GM12878 (cell line): ENCODE measurements around the gene DTX1. TPM values are rescaled to one million over a fixed set of nuclear protein-coding genes. Genes with fewer than 3 reads are reported as not detected.

Experiments used
- ATAC-seq: fragments of 200-7000 bp; cut with Tn5 transposase; 3 replicates; pipeline ENCODE4 v1.9.1; 2020; ENCODE audit warnings: mild to moderate bottlenecking, moderate library complexity
- BruUV-seq: library from RNA; stranded (reverse); fragments of 400-500 nt; replicated peaks from 2 replicates; lab custom pipeline; 2021; lab: Mats Ljungman, UMichigan
- CTCF ChIA-PET: fragments of 300-600 bp; sonication (Branson Sonifier 250); formaldehyde crosslinking; extraction: SDS; loops from one replicate; lab custom pipeline; 2021; ENCODE audit warnings: inconsistent platforms; lab: Yijun Ruan, JAX
- POLR2A ChIA-PET: fragments of 350-600 bp; formaldehyde crosslinking; extraction: SDS; loops from one replicate; lab custom pipeline; 2021; ENCODE audit warnings: inconsistent platforms; lab: Charles Lee
- RAD21 ChIA-PET: fragments of 300-600 bp; sonication (Branson Sonifier 250); formaldehyde crosslinking; loops from one replicate; lab custom pipeline; 2023; ENCODE audit warnings: antibody characterized with exemption; ENCODE audit not compliant: unreplicated experiment; lab: Charles Lee
- SMC1A ChIA-PET: fragments of 300-600 bp; sonication (Branson Sonifier 250); formaldehyde crosslinking; loops from one replicate; lab custom pipeline; 2023; ENCODE audit not compliant: unreplicated experiment, uncharacterized antibody; lab: Charles Lee
- DNase-seq: peaks from one replicate; pipeline ENCODE4 v3.0.0-alpha.2; 2011; ENCODE audit warnings: low read depth, low spot score
- FAIRE-seq: peaks from 3 replicates; lab custom pipeline; 2011; peaks lifted over from hg19 to GRCh38; lab: Jason Lieb, UNC
- H2AFZ ChIP-seq: 2 replicates; pipeline ENCODE4 v1.6.0; 2011; ENCODE audit warnings: low read depth, low read length, control low read depth; ENCODE audit not compliant: control insufficient read depth
- H3K27ac ChIP-seq: 2 replicates; pipeline ENCODE4 v1.5.1; 2011; ENCODE audit warnings: control low read depth; ENCODE audit not compliant: control insufficient read depth, insufficient read depth
- H3K27me3 ChIP-seq, 2 experiments: replicated peaks in 1 of 2; 2 replicates each; pipeline versions ENCODE4 v1.6.0 to v1.6.1; 2011; ENCODE audit warnings: low read length in 1 of 2; ENCODE audit not compliant: control insufficient read depth in 2 of 2, insufficient read depth in 2 of 2
- H3K36me3 ChIP-seq, 2 experiments: 2 replicates each; pipeline ENCODE4 v1.5.1; 2011; ENCODE audit warnings: low read length in 1 of 2; ENCODE audit not compliant: control insufficient read depth in 2 of 2, insufficient read depth in 2 of 2
- H3K4me1 ChIP-seq: 2 replicates; pipeline ENCODE4 v1.6.1; 2011; ENCODE audit warnings: mild to moderate bottlenecking, low read length, moderate library complexity, mixed read lengths; ENCODE audit not compliant: control insufficient read depth, insufficient read depth
- H3K4me2 ChIP-seq: 2 replicates; pipeline ENCODE4 v1.6.0; 2011; ENCODE audit warnings: control low read depth; ENCODE audit not compliant: control insufficient read depth, insufficient read depth
- H3K4me3 ChIP-seq: fragments of 200-600 bp; sonication (generic); 2 replicates; pipeline ENCODE4 v1.5.1; 2016
- H3K79me2 ChIP-seq: 2 replicates; pipeline ENCODE4 v1.6.0; 2011; ENCODE audit warnings: low read length; ENCODE audit not compliant: control insufficient read depth, insufficient read depth
- H3K9ac ChIP-seq: 2 replicates; pipeline ENCODE4 v1.8.0; 2011; ENCODE audit warnings: low read length, control low read depth, mixed read lengths; ENCODE audit not compliant: control insufficient read depth, insufficient read depth
- H3K9me3 ChIP-seq: replicated peaks from 3 replicates; pipeline ENCODE4 v1.5.1; 2011; ENCODE audit warnings: mild to moderate bottlenecking, low read length; ENCODE audit not compliant: control insufficient read depth, insufficient read depth
- H4K20me1 ChIP-seq: 2 replicates; pipeline ENCODE4 v1.6.0; 2011; ENCODE audit not compliant: control insufficient read depth, insufficient read depth
- ATF7 ChIP-seq: fragments of 450-650 bp; IDR thresholded peaks from 2 replicates; pipeline ENCODE4 v1.6.1; 2016; ENCODE audit warnings: low read depth, mild to moderate bottlenecking
- BCLAF1 ChIP-seq: fragments of 450-650 bp; IDR thresholded peaks from 2 replicates; pipeline ENCODE4 v1.6.1; 2017; ENCODE audit warnings: antibody characterized with exemption, mild to moderate bottlenecking, moderate library complexity
- CTCF ChIP-seq, 3 experiments: IDR thresholded peaks in 2 of 3; conservative IDR thresholded peaks in 1 of 3; 2 replicates each; pipeline ENCODE4 v1.5.1; 2011; ENCODE audit warnings: low read depth in 3 of 3, low read length in 3 of 3, mild to moderate bottlenecking in 3 of 3, control low read depth in 2 of 3, moderate library complexity in 2 of 3, inconsistent platforms in 1 of 3, mixed read lengths in 1 of 3; ENCODE audit not compliant: control insufficient read depth in 2 of 3, insufficient read depth in 1 of 3; ENCODE audit errors: extremely low read depth in 1 of 3
- DPF2 ChIP-seq: fragments of 450-650 bp; IDR thresholded peaks from 2 replicates; pipeline ENCODE4 v1.6.1; 2017; ENCODE audit warnings: mild to moderate bottlenecking
- E2F4 ChIP-seq: IDR thresholded peaks from 2 replicates; pipeline ENCODE4 v1.6.1; 2012; ENCODE audit warnings: low read depth, low read length, improper control_type of control experiment
- ESRRA ChIP-seq: IDR thresholded peaks from 2 replicates; pipeline ENCODE4 v1.6.1; 2012; ENCODE audit warnings: mild to moderate bottlenecking, low read length, improper control_type of control experiment
- HDGF ChIP-seq: fragments of 450-650 bp; IDR thresholded peaks from 2 replicates; pipeline ENCODE4 v1.6.1; 2016; ENCODE audit warnings: antibody characterized with exemption
- IRF4 ChIP-seq: IDR thresholded peaks from 2 replicates; pipeline ENCODE4 v1.6.1; 2011; ENCODE audit warnings: low read depth, low read length
- POLR2AphosphoS2 ChIP-seq: IDR thresholded peaks from 2 replicates; pipeline ENCODE4 v1.6.1; 2011; ENCODE audit warnings: low read depth, mild to moderate bottlenecking, low read length, improper control_type of control experiment, moderate library complexity
- SIN3A ChIP-seq: IDR thresholded peaks from 2 replicates; pipeline ENCODE4 v1.6.1; 2012; ENCODE audit warnings: low read depth, low read length, improper control_type of control experiment
- SMAD5 ChIP-seq: IDR thresholded peaks from 2 replicates; pipeline ENCODE4 v1.6.1; 2016; ENCODE audit warnings: antibody characterized with exemption, low read depth
- SPI1 ChIP-seq: IDR thresholded peaks from 2 replicates; pipeline ENCODE4 v1.6.1; 2011; ENCODE audit warnings: low read depth, mild to moderate bottlenecking, low read length, moderate library complexity, borderline replicate concordance; ENCODE audit not compliant: insufficient read depth
- STAT3 ChIP-seq: IDR thresholded peaks from 2 replicates; pipeline ENCODE4 v1.6.1; 2011; ENCODE audit warnings: low read depth, low read length, improper control_type of control experiment
- TCF12 ChIP-seq: IDR thresholded peaks from 2 replicates; pipeline ENCODE4 v1.6.1; 2011; ENCODE audit warnings: low read depth, mild to moderate bottlenecking, low read length
- ZNF207 ChIP-seq: fragments of 450-650 bp; IDR thresholded peaks from 2 replicates; pipeline ENCODE4 v1.6.1; 2014; ENCODE audit warnings: antibody characterized with exemption, mild to moderate bottlenecking, borderline replicate concordance
- WGBS: methylation state at CpG from one replicate; pipeline ENCODE4 v1.1.6; 2016; ENCODE audit warnings: low lambda C conversion rate; ENCODE audit not compliant: insufficient replicate concordance, insufficient coverage; ENCODE audit errors: missing lambda C conversion rate; 5-methylcytosine and 5-hydroxymethylcytosine counted together
- in situ Hi-C: fragments of 300-500 bp; cut with MboI; formaldehyde crosslinking; loops from 9 replicates; pipeline ENCODE4 v1.14.3; 2018; ENCODE audit warnings: mixed read lengths
- intact Hi-C: fragments of 100-400 bp; cut with micrococcal nuclease; formaldehyde crosslinking; loops from one replicate; pipeline ENCODE4 v1.14.2; 2022; ENCODE audit not compliant: unreplicated experiment
- polyA plus RNA-seq, 11 experiments: library from polyadenylated mRNA; depleted of rRNA in 4 of 11; unstranded in 6 of 11; stranded (reverse) in 5 of 11; fragments of >200 nt; fragmentation: Nextera tagmentation in 4 of 11; fragmentation: Illumina TruSeq in 1 of 11; extraction: Ambion mirVana in 4 of 11; extraction: Trizol in 1 of 11; gene quantifications; 1 replicate in 1 of 11; 2 replicates in 10 of 11; pipeline versions ENCODE4 v1.2.1 to v1.2.3, GENCODE V29; 2011 to 2016; ENCODE audit warnings: inconsistent platforms in 2 of 11, missing spikeins in 2 of 11, low read depth in 1 of 11
- total RNA-seq, 4 experiments: library from RNA; depleted of rRNA in 3 of 4; stranded (reverse); fragments of >200 nt in 3 of 4; fragmentation: Illumina TruSeq in 1 of 4; extraction: Trizol in 1 of 4; gene quantifications; 2 replicates each; pipeline versions ENCODE4 v1.2.1 to v1.2.3, GENCODE V29; 2013 to 2021

Gene DTX1
- total and polyA plus RNA-seq, 10 of the 15 experiments (the other 5 are each of a cell fraction or from before 2014, with no cell fraction given), result 0.09 to 2.8 (median 0.66) TPM

GRCh38 chr12:113081873-113082272 lies 25.3 kb downstream of the DTX1 start (continued):
- TF ChIP-seq E2F4 (no peak), SPI1 (no peak)

GRCh38 chr12:113082486-113083148 lies 26.1 kb downstream of the DTX1 start:
- Histone ChIP-seq H3K79me2 (no peaks in the 10 kb centered on the region), H3K9me3 (no peaks in the 10 kb centered on the region), H3K36me3 (peaks cover 0 to 3% of the 10 kb centered on the region in 2 experiments; a peak in 2 of 4 replicates), H2AFZ (no peak overlapping the region), H4K20me1 (no peaks in the 10 kb centered on the region), H3K4me2 (0 out of 2 replicates have a peak overlapping the region, but pooled peaks have one; percentile 15), H3K9ac (no peak overlapping the region), H3K4me3 (no peak overlapping the region), H3K4me1 (peaks cover 56% of the 10 kb centered on the region), H3K27me3 (no peaks in the 10 kb centered on the region), H3K27ac (0 out of 2 replicates have a peak overlapping the region, but pooled peaks have one; percentile 41)
- CTCF ChIA-PET, result interaction anchor here (0.5 to 2.5 kb wide), 5 partner anchors 10 to 133 kb away, joined by 3 to 13 read pairs (median 4); no protein-coding TSS in a partner anchor
- SMC1A ChIA-PET, result interaction anchor here (0.5 to 5.5 kb wide), 7 partner anchors 13 to 176 kb away, joined by 3 to 29 read pairs (median 3); partner anchors contain the start of gene OAS1
- intact Hi-C loops, result no loop called here
- ATAC-seq, result peak; percentile 85
- no TSS peak for BruUV-seq
- RAD21 ChIA-PET, result interaction anchor here (0.6 to 2.6 kb wide), 6 partner anchors 9 to 34 kb away, joined by 3 to 11 read pairs (median 4); no protein-coding TSS in a partner anchor
- whole genome bisulfite sequencing, result 73% methylated on average over 9 of the region's 9 CpGs
- peak; percentile 76 for FAIRE-seq
- POLR2A ChIA-PET, result interaction anchor here (0.6 to 2.4 kb wide), 7 partner anchors 9 to 141 kb away, joined by 3 to 10 read pairs (median 4); partner anchors contain the start of gene DTX1
- in situ Hi-C loops, result no loop called here
- peak; percentile 66 for DNase-seq
- TF ChIP-seq IRF4 (no peak), ATF7 (peak; percentile 61; the same call in 1 of the 2 replicates), HDGF (no peak), SIN3A (no peak), DPF2 (no peak), E2F4 (no peak), CTCF (IDR thresholded peaks at IDR 0.05 in 2 of 3, conservative IDR thresholded peaks at IDR 0.05 in 1 of 3; ENCODE audit: control insufficient read depth in 2 of 3, extremely low read depth in 1 of 3, insufficient read depth in 1 of 3, low read depth in 3 of 3, low read length in 3 of 3) (no peak), BCLAF1 (no peak), SMAD5 (no peak), ZNF207 (no peak), ESRRA (no peak), STAT3 (no peak), TCF12 (0 out of 2 replicates have a peak, but pooled peaks have one; percentile 37), POLR2AphosphoS2 (no peak)
